ENCODE results near the gene INSIG1. TPM values are rescaled to one million over a fixed set of nuclear protein-coding genes. Genes with fewer than 3 reads are reported as not detected.

INSIG1 gene
- total RNA-seq, 1 donor: 79.6 TPM

DNA sequence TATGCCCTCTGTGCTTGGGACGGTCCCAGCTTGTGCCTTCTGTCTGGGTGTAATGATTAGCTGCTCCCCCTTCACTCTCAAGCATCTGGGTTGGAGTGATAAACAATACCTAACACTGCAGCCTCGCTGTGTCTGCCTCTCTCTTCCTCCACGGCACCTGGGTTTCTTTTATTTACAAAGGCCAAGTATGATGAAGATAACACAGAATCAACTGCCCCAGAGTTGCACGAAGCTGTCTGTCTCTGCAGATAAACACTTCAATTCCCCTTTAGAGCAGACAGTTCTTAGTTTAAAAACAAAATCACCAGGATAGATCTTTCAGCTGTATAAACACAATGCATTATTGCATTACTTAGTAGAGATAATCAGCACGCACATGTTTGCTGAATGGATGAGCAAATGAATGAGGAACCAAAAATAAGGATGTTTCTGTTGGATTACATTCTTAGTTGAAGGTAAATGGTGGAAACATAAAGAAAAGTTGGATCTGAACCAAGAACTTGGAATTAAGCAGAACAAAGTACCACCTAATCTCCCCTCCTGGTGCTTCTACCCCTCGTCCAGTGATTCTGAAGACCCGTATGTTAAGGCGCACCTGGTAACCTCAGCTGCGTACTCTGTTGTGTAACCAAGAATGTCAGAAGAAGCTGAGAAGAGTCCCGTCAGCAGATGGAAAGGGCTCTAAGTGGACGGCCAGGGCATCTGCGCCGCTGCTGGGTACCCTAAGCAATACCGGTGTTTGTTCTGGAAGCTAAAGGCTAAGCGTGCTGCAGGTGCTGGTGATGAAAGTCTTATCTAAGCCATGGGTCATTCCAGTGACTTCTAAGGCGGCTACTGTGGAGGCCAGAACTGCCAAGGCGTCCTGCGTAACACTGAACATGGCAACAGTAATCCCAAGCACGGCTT is 26.6 kb downstream of the INSIG1 start:
- no peak overlapping the region for H3K4me3 ChIP-seq (ENCODE audit: low read depth, low read length)
- DNase-seq (ENCODE audit: low read depth): no peak

DNA sequence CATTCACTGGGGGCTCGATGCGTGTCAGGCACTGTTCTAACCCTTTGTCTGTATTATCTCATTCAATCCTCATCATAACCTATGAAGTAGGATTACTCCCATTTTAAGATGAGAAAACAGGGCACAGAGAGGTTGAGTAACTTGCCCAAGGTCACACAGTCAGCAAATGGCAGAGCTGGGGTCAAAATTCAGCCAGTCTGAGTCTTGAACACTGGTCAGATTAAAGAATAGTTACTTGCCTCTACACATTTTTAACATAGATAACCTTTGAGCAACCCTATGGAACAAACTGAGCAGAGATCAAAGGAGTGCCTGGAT is 27.2 kb downstream of the INSIG1 start:
- TF ChIP-seq, protein P1, sequence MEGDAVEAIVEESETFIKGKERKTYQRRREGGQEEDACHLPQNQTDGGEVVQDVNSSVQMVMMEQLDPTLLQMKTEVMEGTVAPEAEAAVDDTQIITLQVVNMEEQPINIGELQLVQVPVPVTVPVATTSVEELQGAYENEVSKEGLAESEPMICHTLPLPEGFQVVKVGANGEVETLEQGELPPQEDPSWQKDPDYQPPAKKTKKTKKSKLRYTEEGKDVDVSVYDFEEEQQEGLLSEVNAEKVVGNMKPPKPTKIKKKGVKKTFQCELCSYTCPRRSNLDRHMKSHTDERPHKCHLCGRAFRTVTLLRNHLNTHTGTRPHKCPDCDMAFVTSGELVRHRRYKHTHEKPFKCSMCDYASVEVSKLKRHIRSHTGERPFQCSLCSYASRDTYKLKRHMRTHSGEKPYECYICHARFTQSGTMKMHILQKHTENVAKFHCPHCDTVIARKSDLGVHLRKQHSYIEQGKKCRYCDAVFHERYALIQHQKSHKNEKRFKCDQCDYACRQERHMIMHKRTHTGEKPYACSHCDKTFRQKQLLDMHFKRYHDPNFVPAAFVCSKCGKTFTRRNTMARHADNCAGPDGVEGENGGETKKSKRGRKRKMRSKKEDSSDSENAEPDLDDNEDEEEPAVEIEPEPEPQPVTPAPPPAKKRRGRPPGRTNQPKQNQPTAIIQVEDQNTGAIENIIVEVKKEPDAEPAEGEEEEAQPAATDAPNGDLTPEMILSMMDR (IDR thresholded peaks at IDR 0.05; ENCODE audit: insufficient read depth, low read length): no peak
- no peak for DNase-seq (ENCODE audit: low read depth)
- no peak overlapping the region for H3K4me3 ChIP-seq (ENCODE audit: low read depth, low read length)

More for the DNA sequence above, 26.6 kb downstream of the INSIG1 start:
- TF ChIP-seq, protein P1 (IDR thresholded peaks at IDR 0.05; ENCODE audit: insufficient read depth, low read length): no peak

DNA sequence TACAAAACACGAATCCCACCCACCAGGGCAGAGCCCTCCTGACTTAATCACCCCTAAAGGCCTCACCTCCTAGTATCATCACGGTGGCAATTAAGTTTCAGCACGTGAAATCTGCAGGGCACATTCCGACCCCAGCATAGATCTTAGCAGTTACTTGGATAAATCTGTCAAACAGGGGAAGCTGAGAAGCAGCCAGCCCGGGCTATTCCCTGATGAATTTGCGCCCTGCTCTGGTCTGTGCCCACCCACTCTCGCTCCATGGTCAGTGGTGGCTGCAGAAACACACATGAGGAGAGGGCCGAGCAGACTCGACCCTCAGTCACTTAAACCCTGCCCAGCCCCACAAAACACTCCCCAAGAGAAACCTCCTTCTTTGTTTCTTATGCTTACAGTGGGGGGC is 28.7 kb downstream of the INSIG1 start:
- TF ChIP-seq, protein P1 (IDR thresholded peaks at IDR 0.05; ENCODE audit: insufficient read depth, low read length): no peak
- no peak for DNase-seq (ENCODE audit: low read depth)
- H3K4me3 ChIP-seq (ENCODE audit: low read depth, low read length): no peak overlapping the region

DNA sequence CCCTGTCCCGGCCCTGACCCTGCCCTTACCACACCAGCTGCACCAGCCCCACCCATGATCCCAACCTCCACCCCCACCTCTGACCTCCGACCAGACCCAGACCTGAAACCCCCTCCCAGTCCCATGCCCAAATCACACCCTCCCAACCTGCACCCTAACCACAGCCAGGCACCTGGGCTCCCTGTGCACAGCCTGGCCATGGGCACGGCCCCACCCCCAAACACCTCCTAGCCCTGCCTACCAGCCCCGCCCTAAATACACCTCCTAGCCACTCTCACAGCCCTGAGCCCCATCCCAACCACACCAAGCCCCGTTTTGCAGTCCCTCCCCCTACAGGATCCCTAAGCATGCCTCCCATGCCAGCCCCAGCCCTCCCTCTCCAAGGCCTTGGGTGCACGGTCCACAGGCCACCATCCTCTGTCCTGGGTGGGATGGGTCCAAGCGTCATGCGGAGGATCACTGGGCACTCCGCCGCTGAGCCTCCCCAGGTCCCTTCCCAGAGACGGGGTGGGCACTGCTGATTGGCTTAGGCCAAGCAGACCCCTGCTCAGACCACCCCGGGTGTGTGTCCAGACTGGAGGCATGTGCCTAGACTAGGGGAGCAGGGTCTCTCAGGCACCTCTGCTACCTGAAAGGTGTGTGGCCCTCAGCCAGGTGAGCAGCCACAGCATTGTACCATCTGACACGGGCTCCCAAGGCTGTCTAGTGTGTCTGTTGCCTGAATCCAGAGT is 30.1 kb downstream of the INSIG1 start:
- TF ChIP-seq, protein P1 (IDR thresholded peaks at IDR 0.05; ENCODE audit: insufficient read depth, low read length): no peak
- no peak for DNase-seq (ENCODE audit: low read depth)
- H3K4me3 ChIP-seq (ENCODE audit: low read depth, low read length): no peak overlapping the region

DNA sequence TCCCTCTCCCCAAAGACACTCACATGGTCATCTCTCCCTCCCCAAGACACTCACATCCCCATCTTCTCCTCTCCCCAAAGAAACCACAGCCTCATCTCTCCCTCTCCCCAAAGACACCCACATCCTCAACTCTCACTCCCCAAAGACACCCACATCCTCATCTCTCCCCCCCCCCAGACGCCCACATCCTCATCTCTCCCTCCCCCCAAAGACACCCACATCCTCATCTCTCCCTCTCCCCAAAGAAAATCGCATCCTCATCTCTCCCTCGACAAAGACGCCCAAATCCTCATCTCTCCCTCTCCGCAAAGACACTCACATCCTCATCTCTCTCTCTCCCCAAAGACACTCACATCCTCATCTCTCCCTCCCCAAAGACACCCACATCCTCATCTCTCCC is 31.5 kb downstream of the INSIG1 start:
- no peak overlapping the region for H3K4me3 ChIP-seq (ENCODE audit: low read depth, low read length)
- no peak for DNase-seq (ENCODE audit: low read depth)
- TF ChIP-seq, protein P1 (IDR thresholded peaks at IDR 0.05; ENCODE audit: insufficient read depth, low read length): no peak

DNA sequence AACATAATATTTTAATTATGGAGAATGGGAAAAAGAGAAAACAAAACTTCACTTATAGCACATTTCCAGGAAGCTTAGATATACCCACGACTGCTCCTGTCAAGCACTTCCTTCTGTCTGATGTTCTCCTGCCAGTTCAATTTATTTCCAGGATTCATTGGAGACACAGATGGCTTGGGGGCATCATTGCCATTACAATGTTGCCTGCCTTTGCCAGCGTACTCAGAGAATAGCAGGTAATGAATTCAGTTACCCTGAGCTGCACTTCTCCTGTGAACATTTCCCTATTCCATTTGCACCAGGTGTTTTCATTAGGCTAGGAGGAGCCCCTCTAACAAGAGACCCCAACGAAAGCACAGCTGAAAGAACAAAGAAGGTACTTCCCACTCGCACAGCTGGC is 33.7 kb downstream of the INSIG1 start:
- DNase-seq (ENCODE audit: low read depth): no peak
- H3K4me3 ChIP-seq (ENCODE audit: low read depth, low read length): no peak overlapping the region
- TF ChIP-seq, protein P1 (IDR thresholded peaks at IDR 0.05; ENCODE audit: insufficient read depth, low read length): no peak
